ENCODE results near the gene PDGFB.

DNA sequence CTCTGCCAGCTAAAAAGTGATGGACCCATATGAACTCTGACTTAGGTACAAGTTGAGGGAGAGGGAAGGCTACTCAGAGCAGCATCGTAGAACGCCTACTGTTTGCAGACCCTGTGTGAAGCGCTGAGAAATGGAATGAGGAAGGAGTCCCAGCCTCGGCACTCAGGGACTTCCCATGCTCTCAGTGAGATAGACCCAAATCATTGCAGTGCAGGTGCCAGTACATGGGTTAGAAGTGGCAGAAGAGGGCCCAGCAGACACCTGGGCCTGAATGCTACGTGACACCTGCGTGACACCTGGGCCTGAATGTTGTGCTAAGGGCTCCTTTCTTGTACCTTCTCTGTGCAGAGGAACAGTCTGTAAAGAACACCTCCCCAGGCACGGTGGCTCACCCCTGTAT is 2.6 kb upstream of the PDGFB start:
- TF ChIP-seq POLR2A (IDR thresholded peaks at IDR 0.05; ENCODE audit: borderline replicate concordance, extremely low read depth, insufficient read depth, insufficient read length), result no peak
- TF ChIP-seq, protein P1, sequence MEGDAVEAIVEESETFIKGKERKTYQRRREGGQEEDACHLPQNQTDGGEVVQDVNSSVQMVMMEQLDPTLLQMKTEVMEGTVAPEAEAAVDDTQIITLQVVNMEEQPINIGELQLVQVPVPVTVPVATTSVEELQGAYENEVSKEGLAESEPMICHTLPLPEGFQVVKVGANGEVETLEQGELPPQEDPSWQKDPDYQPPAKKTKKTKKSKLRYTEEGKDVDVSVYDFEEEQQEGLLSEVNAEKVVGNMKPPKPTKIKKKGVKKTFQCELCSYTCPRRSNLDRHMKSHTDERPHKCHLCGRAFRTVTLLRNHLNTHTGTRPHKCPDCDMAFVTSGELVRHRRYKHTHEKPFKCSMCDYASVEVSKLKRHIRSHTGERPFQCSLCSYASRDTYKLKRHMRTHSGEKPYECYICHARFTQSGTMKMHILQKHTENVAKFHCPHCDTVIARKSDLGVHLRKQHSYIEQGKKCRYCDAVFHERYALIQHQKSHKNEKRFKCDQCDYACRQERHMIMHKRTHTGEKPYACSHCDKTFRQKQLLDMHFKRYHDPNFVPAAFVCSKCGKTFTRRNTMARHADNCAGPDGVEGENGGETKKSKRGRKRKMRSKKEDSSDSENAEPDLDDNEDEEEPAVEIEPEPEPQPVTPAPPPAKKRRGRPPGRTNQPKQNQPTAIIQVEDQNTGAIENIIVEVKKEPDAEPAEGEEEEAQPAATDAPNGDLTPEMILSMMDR (IDR thresholded peaks at IDR 0.05 in 2 of 3, conservative IDR thresholded peaks at IDR 0.05 in 1 of 3; ENCODE audit: borderline replicate concordance in 1 of 3, insufficient read depth in 1 of 3, low read depth in 2 of 3, low read length in 2 of 3), result no peak
- TF ChIP-seq SP1 (IDR thresholded peaks at IDR 0.05; ENCODE audit: low read depth), result no peak
- TF ChIP-seq EZH2phosphoT487 (IDR thresholded peaks at IDR 0.05; ENCODE audit: borderline replicate concordance), result no peak

Data from HCT116 (cell line).